ENCODE measurements around the gene PHACTR3. TPM values are rescaled to one million over a fixed set of nuclear protein-coding genes. Genes with fewer than 3 reads are reported as not detected.

PHACTR3 gene
- polyA plus RNA-seq, 1 donor (not counting 4 experiments of a cell fraction or from before 2014, with no cell fraction given) = 2.6 TPM

GRCh38 chr20:59827138-59828056 lies 223.1 kb downstream of the PHACTR3 start:
- Histone ChIP-seq H3K27ac (ENCODE audit: control insufficient read depth, insufficient read depth, low read length) (no peak overlapping the region), H3K79me2 (ENCODE audit: control insufficient read depth, insufficient read depth, low read length) (no peaks in the 10 kb centered on the region), H3K9ac (ENCODE audit: control insufficient read depth, extremely low read depth, insufficient read depth, low read length) (peak overlapping the region; percentile 22), H2AFZ (ENCODE audit: control insufficient read depth, low read length) (no peak overlapping the region), H3K4me3 (ENCODE audit: control insufficient read depth in 2 of 3, extremely low read depth in 1 of 3, insufficient read depth in 2 of 3, low read depth in 1 of 3, low read length in 3 of 3) (no peak overlapping the region), H3K4me1 (ENCODE audit: control insufficient read depth, extremely low read depth, insufficient read depth, low read length) (peaks cover 40% of the 10 kb centered on the region), H3K4me2 (ENCODE audit: control insufficient read depth, extremely low read depth, insufficient read depth, low read depth, low read length) (no peak overlapping the region), H3K27me3 (ENCODE audit: control insufficient read depth, extremely low read depth, insufficient read depth, low read length) (peaks cover 4% of the 10 kb centered on the region), H3K36me3 (ENCODE audit: control insufficient read depth in 2 of 2, extremely low read depth in 1 of 2, insufficient read depth in 2 of 2, low read length in 2 of 2) (no peaks in the 10 kb centered on the region), H4K20me1 (ENCODE audit: control insufficient read depth, extremely low read depth, insufficient read depth, low read length) (no peaks in the 10 kb centered on the region), H3K9me1 (ENCODE audit: control insufficient read depth, extremely low read depth, insufficient read depth, low read length) (peaks cover 2% of the 10 kb centered on the region), H3K9me3 (ENCODE audit: control insufficient read depth, low read depth, low read length) (no peaks in the 10 kb centered on the region)
- dilution Hi-C loops (cut with MboI; ENCODE audit: extremely low pct_ligation_motif_present, low sequenced_read_pairs) = no loop called here
- DNase-seq (ENCODE audit: low read depth, low spot score) (no peak), FAIRE-seq (no peak)
- no peak for TF ChIP-seq CTCF (optimal IDR thresholded peaks at IDR 0.05 in 1 of 3, IDR thresholded peaks at IDR 0.05 in 1 of 3, conservative IDR thresholded peaks at IDR 0.05 in 1 of 3; ENCODE audit: extremely low read depth in 1 of 3, insufficient read depth in 2 of 3, low read length in 3 of 3)
- no peak for TF ChIP-seq EZH2 (IDR thresholded peaks at IDR 0.05; ENCODE audit: low read length)

GRCh38 chr20:59828125-59829053 lies 224.0 kb downstream of the PHACTR3 start:
- dilution Hi-C loops (cut with MboI; ENCODE audit: extremely low pct_ligation_motif_present, low sequenced_read_pairs) = no loop called here
- peaks cover 40% of the 10 kb centered on the region for H3K4me1 ChIP-seq (ENCODE audit: control insufficient read depth, extremely low read depth, insufficient read depth, low read length)
- no peak overlapping the region for H3K4me2 ChIP-seq (ENCODE audit: control insufficient read depth, extremely low read depth, insufficient read depth, low read depth, low read length)
- no peaks in the 10 kb centered on the region for H3K9me3 ChIP-seq (ENCODE audit: control insufficient read depth, low read depth, low read length)
- no peak for DNase-seq (ENCODE audit: low read depth, low spot score)
- H3K79me2 ChIP-seq (ENCODE audit: control insufficient read depth, insufficient read depth, low read length) = no peaks in the 10 kb centered on the region
- H3K27ac ChIP-seq (ENCODE audit: control insufficient read depth, insufficient read depth, low read length) = no peak overlapping the region
- no peak for FAIRE-seq
- H3K27me3 ChIP-seq (ENCODE audit: control insufficient read depth, extremely low read depth, insufficient read depth, low read length) = no peaks in the 10 kb centered on the region
- H3K4me3 ChIP-seq (ENCODE audit: control insufficient read depth in 2 of 3, extremely low read depth in 1 of 3, insufficient read depth in 2 of 3, low read depth in 1 of 3, low read length in 3 of 3) = no peak overlapping the region
- peaks cover 2% of the 10 kb centered on the region for H3K9me1 ChIP-seq (ENCODE audit: control insufficient read depth, extremely low read depth, insufficient read depth, low read length)
- H3K9ac ChIP-seq (ENCODE audit: control insufficient read depth, extremely low read depth, insufficient read depth, low read length) = no peak overlapping the region
- TF ChIP-seq EZH2 (IDR thresholded peaks at IDR 0.05; ENCODE audit: low read length) (no peak), CTCF (optimal IDR thresholded peaks at IDR 0.05 in 1 of 3, IDR thresholded peaks at IDR 0.05 in 1 of 3, conservative IDR thresholded peaks at IDR 0.05 in 1 of 3; ENCODE audit: extremely low read depth in 1 of 3, insufficient read depth in 2 of 3, low read length in 3 of 3) (no peak)
- H3K36me3 ChIP-seq (ENCODE audit: control insufficient read depth in 2 of 2, extremely low read depth in 1 of 2, insufficient read depth in 2 of 2, low read length in 2 of 2) = no peaks in the 10 kb centered on the region
- H2AFZ ChIP-seq (ENCODE audit: control insufficient read depth, low read length) = no peak overlapping the region
- no peaks in the 10 kb centered on the region for H4K20me1 ChIP-seq (ENCODE audit: control insufficient read depth, extremely low read depth, insufficient read depth, low read length)
